ENCODE results near the gene ZCCHC2. TPM values are rescaled to one million over a fixed set of nuclear protein-coding genes. Genes with fewer than 3 reads are reported as not detected.

Gene ZCCHC2
- total RNA-seq, 1 experiment from 2014 or later, result 12.4 TPM

DNA sequence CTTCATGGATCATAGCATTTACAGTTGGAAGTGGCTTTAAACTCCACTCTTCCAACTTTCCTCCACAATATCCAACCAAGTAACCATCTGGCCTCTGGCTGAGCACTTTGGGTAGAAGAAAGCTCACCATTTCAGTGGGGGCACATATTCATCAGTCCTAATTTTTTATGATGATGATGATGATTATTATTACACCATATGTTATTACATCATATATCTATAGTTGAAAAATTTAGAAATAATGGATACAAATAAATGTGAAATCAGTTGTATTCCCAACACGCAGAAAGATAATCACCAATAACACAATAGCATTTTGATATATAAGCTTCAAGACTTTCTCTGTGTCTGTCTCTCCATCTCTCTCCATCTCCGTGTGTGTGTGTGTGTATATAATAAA lies 26.6 kb upstream of the ZCCHC2 start:
- H3K27ac Mint-ChIP-seq, result no peak overlapping the region
- TF ChIP-seq, protein P1, sequence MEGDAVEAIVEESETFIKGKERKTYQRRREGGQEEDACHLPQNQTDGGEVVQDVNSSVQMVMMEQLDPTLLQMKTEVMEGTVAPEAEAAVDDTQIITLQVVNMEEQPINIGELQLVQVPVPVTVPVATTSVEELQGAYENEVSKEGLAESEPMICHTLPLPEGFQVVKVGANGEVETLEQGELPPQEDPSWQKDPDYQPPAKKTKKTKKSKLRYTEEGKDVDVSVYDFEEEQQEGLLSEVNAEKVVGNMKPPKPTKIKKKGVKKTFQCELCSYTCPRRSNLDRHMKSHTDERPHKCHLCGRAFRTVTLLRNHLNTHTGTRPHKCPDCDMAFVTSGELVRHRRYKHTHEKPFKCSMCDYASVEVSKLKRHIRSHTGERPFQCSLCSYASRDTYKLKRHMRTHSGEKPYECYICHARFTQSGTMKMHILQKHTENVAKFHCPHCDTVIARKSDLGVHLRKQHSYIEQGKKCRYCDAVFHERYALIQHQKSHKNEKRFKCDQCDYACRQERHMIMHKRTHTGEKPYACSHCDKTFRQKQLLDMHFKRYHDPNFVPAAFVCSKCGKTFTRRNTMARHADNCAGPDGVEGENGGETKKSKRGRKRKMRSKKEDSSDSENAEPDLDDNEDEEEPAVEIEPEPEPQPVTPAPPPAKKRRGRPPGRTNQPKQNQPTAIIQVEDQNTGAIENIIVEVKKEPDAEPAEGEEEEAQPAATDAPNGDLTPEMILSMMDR (conservative IDR thresholded peaks at IDR 0.05), result no peak

More for the DNA sequence above, 26.6 kb upstream of the ZCCHC2 start:
- no peak overlapping the region for H2BK15ac ChIP-seq (ENCODE audit: low read depth, low read length)
- no peak overlapping the region for H3K23ac ChIP-seq (ENCODE audit: insufficient read length, low read depth, low read length)
- Mint-ChIP-seq H3K4me3 (no peak overlapping the region), H3K9me3 (no peaks in the 10 kb centered on the region), H3K4me1 (peaks cover 2 to 4% of the 10 kb centered on the region in 2 experiments; a peak in 2 of 4 replicates), H3K27me3 (ENCODE audit: low read depth) (no peaks in the 10 kb centered on the region; the same call in 1 of the 2 replicates), H3K36me3 (ENCODE audit: insufficient read depth in 1 of 3, low read depth in 3 of 3) (no peaks in the 10 kb centered on the region)
- H3T11ph ChIP-seq (ENCODE audit: low read length), result no peak overlapping the region
- H3K18ac ChIP-seq (ENCODE audit: insufficient read length, low read depth, low read length), result no peak overlapping the region
- H2AK5ac ChIP-seq (ENCODE audit: insufficient read length, low read length), result no peak overlapping the region
- H2AFZ ChIP-seq (ENCODE audit: low read length), result no peak overlapping the region
- no peak overlapping the region for H2BK20ac ChIP-seq (ENCODE audit: low read depth, low read length, poor library complexity, severe bottlenecking)
- no peak overlapping the region for H4K8ac ChIP-seq (replicated peaks; ENCODE audit: insufficient read length, low read depth, low read length)
- no peak overlapping the region for H2BK120ac ChIP-seq (ENCODE audit: low read depth, low read length, poor library complexity, severe bottlenecking)
- H3K4me1 ChIP-seq (ENCODE audit: insufficient read depth, low read length), result no peaks in the 10 kb centered on the region
- no peak overlapping the region for H3K9ac ChIP-seq (ENCODE audit: extremely low read depth, insufficient read length, low read length)
- no peak overlapping the region for H2BK5ac ChIP-seq (ENCODE audit: insufficient read length, low read length)
- no peak overlapping the region for H3K4me2 ChIP-seq (ENCODE audit: insufficient read depth, insufficient read length, low read length)
- H4K5ac ChIP-seq (ENCODE audit: insufficient read length, low read depth, low read length), result no peak overlapping the region
- no peak overlapping the region for H3K56ac ChIP-seq (ENCODE audit: insufficient read length, low read depth, low read length)
- no peak overlapping the region for H4K91ac ChIP-seq (ENCODE audit: insufficient read length, low read depth, low read length)
- no peaks in the 10 kb centered on the region for H3K79me2 ChIP-seq (ENCODE audit: insufficient read depth, low read length)
- no peak overlapping the region for H3K4ac ChIP-seq (ENCODE audit: low read depth, low read length)
- WGBS (ENCODE audit: extremely low coverage, insufficient read length, low lambda C conversion rate), result no CpG with 5 or more reads among the region's 2 CpGs
- H3K14ac ChIP-seq (ENCODE audit: insufficient read depth, low read length), result no peak overlapping the region
- no peaks in the 10 kb centered on the region for H3K23me2 ChIP-seq (ENCODE audit: insufficient read length, low read depth, low read length, poor library complexity, severe bottlenecking)
- H2BK12ac ChIP-seq (ENCODE audit: insufficient read length, low read depth, low read length), result no peak overlapping the region
- no peaks in the 10 kb centered on the region for H3K27me3 ChIP-seq (ENCODE audit: insufficient read depth, low read length)
- H4K20me1 ChIP-seq (ENCODE audit: control insufficient read depth, insufficient read depth, insufficient read length), result no peaks in the 10 kb centered on the region
- no peak for DNase-seq
- no peak overlapping the region for H3K27ac ChIP-seq (ENCODE audit: insufficient read length, low read depth, low read length)
- H3K9me3 ChIP-seq (ENCODE audit: control insufficient read depth, low read depth, low read length), result no peaks in the 10 kb centered on the region
- no peaks in the 10 kb centered on the region for H3K79me1 ChIP-seq (ENCODE audit: insufficient read depth, low read depth, low read length, poor library complexity, severe bottlenecking)

Data from H9 (cell line).